Skin of body (tissue), 2 donors: ENCODE data around the gene MAP2. TPM values are rescaled to one million over a fixed set of nuclear protein-coding genes. Genes with fewer than 3 reads are reported as not detected.
"Not testable (repeated sequence)": the region's sequence is repeated elsewhere in the genome, so short reads cannot be mapped to it uniquely, and the experiment has no call there.

Source experiments
- DNase-seq: peaks from one replicate; lab custom pipeline; 2025; lab: John Stamatoyannopoulos, UW
- total RNA-seq: library from RNA; depleted of rRNA; stranded (reverse); fragments of >200 nt; gene quantifications from one replicate; pipeline ENCODE4 v1.2.3, GENCODE V29; 2014

MAP2 gene
- total RNA-seq, 1 donor from 2014 or later = 14.4 TPM

DNA sequence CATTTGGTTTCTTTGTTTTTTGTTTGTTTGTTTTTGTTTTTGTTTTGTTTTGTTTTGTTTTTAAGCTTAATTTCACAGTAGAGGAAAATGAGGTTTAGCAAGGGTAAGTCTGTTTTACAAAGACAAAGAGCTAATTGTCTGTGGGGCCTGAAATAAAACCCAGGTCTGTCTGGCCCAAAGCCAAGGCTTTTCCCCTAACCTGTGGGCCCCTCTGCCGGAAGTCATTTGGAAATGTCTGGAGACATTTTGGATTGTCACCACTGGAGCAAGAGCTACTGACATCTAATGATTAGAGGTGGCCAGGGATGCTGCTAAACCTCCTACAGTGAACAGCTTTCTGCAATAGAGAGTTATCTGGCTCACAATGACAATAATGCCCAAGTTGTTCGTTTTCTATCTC is 167.2 kb downstream of the MAP2 start:
- DNase-seq = no peak

DNA sequence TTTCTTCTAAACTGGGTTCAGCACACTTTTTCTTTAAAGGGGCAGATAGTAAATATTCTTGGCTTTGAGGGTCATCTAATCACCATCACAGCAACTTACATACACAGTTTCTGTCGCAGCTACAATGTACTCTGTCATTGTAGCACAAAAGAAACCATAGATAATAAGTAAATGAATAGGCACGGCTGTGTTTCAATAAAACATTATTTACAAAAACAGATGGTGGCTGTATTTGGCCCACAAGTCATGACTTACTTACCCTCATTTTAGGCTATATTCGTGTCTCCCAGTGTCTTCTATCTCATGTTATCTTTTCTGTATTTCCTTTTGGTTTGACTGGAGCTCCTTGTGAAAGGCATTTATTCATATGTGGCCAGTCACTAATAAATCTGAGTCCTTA is 168.3 kb downstream of the MAP2 start:
- no peak for DNase-seq

DNA sequence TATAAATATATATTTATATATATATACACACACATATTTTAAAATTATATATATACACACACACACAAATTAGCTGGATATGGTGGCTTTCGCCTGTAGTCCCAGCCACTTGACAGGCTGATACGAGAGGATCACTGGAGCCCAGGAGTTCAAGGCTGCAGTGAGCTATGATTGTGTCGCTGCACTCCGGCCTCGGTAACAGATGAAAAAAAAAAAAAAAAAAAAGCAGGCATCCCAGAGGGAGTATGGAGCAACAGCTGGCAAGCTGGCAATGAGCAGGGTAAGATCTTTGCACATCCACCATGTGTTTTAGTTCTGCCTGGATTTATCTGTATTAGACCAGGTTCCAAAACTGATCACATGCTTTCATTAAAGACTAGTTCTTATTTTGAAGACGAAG is 170.1 kb downstream of the MAP2 start:
- no peak for DNase-seq

DNA sequence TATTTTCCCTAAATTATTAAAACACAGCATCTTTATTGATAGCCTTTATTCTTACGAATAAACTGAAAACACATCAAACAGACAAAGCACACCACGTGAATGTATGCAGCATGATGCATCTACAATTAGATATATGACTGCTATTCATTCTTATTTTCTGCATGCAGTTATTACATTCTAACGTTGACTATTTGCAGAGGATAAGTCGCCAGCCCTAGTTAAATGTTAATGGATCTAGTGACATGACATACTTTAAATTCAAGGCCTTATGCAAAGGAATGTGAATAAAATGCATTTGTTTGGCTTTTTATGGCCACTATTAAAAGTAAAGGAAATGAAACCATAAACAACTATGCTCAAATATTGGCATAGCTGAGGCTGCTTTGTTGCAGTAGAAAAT is 172.4 kb downstream of the MAP2 start:
- no peak for DNase-seq

DNA sequence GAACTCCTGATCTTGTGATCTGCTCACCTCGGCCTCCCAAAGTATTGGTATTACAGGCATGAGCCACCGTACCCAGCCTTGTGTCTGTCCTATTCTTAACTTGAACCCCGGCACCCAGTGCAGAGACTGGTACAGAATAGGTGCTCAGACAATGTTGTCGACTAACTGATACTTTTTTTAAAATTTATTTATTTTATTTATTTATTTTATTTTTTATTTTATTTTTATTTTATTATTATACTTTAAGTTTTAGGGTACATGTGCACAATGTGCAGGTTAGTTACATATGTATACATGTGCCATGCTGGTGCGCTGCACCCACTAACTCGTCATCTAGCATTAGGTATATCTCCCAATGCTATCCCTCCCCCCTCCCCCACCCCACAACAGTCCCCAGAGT is 174.4 kb downstream of the MAP2 start:
- not testable (repeated sequence) for DNase-seq

DNA sequence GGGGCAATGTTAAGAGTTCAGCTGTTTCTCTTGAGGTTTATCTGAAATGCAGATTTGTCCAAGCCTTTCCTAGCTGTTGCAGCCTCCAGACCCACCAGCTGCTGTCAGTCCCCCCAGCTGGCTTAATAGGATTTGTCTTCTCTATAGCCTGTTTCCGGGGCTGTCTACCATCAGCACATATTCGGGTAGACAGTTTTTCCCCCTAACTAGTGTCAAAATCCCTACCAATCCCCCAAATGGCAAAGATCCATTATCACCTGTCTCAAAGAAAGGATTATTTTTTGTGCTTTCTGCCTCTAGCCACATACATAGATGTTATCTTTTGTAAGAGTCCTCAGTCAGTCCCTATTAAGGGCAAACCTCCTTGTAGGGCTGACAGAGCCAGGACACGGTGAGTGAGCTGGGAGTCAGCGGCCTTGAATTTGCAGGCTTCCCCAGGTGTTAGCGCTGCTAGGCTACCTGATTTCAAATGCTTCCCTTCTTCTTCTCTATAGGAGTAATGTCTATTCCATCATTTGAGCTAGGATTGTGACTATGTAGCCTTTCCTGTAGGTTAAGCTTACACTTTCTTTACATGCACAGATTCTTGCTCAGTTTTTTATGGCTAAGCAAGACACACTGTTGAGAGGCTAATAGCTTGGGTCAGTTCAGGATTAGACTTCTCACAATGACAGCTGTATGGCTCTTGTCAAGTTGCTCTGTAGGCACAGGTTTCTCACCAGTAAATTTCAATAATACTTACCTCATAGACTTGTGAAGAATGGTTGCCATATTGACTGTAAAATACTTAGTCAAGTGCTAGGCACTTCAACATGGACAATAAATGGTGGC is 176.7 kb downstream of the MAP2 start:
- DNase-seq = no peak

DNA sequence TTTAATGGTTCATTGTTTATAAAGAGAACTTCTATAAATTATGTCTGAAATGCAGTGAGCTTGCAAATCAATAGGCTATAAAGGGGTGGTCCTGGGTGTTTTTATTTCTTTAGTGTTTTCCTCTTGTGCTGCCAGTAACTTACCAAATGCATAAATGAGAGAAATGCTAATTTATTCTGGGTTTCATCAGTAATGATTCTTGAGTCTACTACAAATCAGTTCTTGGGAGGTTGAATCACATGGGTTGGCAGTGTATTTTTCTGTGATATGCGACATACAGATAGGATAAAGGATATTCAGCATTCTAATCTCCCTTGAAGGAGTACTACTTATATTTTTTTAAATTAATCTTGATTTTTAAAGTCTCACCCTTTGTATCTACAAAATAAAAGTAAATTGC is 177.7 kb downstream of the MAP2 start:
- DNase-seq = no peak

DNA sequence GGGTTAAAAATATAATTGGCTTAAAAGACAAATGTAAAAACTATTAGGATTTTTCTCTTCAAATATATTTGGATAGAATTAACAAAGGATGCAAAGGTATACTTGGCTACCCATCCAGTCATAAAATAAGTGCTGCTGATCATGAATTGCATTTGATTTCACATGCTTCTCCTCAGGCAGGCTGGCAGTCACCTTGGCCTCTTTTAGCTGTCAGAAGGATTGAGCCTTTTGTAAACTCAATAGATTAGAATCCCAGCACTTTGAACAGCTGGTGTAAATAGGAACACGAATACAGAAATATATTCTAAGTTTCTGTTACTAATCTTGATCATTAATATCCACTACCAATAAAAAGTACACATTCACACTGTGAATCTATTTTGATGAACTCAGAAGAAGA is 178.4 kb downstream of the MAP2 start:
- DNase-seq = no peak

DNA sequence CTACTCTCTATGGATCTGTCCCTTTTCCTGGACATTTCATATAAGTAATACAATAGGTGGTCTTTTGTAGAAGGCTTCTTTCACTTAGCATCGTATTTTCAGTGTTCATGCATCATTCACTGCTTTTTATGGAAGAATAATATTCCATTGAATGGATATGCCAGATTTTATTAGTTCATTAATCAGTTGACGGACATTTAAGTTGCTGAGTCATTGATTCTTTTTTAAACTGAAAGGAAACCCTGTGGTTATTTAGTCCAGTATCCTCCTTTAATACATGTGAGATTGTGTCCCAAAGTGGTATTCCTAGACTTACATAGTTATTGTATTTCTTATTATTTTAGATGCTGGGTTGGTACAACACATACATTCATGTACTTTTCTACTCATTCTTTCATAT is 185.7 kb downstream of the MAP2 start:
- DNase-seq = no peak

DNA sequence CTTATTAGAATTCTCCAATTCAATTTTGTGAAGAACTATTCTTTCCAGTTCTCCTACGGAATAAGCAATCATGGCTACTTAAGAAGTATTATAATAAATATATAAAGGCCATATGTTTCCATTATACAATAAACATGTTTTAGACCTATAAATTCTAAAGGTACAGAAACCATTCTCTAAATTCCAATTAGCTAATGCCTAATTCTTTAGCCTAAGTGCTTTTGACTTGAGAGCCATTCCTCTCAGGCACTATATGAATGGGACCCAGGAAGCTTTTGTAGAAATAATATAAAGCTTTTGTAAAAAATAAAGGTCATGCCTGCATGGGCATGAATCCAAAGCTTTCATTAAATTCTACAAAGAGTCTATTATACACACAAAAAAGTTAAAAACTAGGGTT is 186.8 kb downstream of the MAP2 start:
- DNase-seq = no peak

DNA sequence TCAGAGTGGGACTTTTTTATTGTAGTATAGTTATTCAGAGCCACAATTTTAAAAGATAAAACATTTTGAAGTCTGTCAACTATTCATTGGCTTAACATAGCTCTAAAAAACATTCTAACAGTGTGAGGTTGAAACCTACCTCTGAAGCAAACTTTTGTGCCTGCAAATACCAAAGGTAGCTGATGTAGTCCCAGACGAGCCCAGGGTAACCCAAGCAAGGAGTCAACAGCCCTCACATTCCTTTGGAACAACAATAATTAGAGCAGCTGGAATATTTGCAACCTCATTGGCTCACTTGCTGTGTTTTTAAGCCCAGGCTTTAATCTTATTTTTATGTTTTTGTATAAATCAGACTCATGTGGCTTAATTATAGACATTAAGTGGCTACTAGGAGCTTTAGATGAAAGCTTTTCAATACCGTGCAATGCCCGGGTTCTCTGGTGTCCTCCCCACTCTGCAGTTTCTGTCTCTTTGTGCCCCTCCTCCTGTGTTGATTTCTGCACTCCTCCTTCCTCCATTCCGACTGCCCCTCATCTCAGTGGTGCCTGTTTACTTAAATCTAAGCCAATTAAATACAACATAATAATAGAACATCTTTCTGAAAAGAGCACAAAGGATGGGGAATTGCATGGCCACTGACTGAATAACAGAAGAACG is 189.9 kb downstream of the MAP2 start:
- DNase-seq = no peak

DNA sequence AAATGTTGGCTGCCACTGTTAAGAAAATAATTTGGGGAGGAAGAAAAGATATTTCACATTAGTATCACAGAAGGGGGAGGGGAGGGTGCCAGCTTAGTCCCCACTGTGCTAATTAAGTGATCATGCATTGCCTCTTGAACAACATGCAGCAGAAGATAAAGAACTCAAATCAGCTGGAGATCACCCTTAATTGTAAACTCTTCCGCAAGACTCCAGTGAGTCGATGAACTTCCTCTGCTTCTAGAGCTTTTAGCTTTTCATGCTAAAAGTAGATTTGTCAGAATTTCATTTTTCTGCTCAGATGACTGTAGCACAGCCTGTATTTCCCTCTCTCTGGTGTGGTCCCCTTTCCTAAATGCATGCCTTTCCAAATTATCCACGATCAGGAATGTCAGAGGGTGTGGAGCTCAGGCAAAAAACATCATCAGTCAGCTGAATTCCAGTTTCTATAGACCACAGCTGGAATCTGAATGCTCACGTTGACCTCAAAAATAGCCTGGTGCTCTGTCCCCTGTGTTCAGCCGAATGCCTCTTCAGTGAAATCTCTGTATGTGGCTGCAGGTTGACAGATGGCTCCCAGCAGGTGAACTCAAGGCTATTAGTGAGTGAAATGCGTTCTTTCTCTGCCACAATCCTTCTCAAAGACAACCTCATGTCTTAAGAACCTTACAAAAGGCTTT is 191.0 kb downstream of the MAP2 start:
- no peak for DNase-seq

DNA sequence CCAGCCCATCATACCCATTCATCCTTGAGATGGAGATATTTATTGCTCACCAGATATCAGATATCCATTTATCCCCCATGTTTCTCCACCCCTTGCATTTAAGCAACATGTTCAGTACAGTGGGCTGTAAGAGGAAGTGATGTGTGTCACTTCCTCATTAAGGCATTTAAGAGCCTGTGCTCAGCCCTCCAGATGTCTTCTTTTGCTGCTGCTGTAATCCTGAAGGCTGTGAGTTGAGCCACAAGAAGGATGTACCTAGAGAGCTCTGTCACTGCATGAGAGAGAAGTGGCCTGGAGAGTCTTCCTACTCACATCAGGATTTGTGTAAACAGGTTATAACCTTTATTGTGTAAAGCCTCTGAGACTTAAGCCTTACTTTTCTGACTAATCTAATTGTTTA is 195.9 kb downstream of the MAP2 start:
- no peak for DNase-seq

DNA sequence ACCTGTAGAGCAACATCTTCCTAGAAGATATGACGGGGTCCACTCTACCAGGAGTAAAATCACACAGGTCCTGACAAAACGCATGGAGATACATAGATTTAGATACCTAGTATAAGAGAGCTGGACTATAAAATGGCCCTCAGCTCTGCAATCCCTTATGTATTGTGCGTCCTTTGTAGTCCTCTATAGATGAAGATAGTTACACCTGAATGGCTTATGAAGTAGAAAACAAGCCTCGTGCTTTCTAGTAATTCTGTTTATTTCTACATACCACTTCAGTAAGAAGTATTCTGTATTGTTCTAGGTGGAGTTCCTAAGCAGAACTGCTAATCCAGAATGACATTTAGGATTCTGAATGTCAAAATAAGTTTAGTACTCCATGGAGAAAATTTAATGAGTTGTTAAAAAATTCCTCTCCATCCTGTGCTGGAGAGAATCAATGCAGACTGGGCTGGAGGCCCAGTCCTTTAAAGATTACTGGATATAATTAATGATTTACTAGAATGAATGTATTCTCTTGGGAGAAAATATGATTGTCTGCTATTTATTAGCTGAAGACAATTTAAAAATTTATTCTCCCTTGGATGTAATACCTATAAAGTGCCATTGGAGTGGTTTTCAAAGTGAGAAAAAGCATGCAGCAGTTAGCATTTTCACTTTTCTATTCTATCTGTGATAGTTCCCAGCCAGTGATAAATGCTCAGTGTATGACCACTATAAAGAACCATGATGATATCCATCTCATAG is 200.5 kb downstream of the MAP2 start:
- DNase-seq = no peak

DNA sequence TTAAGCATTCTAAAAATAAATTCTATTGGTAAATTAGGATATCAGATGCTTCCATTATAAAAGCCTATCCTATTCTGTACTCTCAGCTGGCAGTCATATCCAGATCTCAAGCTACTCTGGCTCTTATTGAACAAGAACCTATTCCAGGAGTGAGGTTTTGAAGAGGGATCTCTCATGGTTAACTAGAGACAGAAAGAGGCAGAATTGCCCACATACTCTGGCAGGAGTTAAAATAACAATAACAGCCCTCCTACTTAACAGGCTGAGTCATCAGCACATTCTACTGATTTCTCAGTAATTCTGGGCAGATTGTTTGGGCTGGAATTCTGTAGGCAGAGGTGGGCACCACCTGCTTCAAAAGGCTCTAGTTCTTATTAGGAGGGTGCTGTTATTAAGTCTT is 205.8 kb downstream of the MAP2 start:
- no peak for DNase-seq

DNA sequence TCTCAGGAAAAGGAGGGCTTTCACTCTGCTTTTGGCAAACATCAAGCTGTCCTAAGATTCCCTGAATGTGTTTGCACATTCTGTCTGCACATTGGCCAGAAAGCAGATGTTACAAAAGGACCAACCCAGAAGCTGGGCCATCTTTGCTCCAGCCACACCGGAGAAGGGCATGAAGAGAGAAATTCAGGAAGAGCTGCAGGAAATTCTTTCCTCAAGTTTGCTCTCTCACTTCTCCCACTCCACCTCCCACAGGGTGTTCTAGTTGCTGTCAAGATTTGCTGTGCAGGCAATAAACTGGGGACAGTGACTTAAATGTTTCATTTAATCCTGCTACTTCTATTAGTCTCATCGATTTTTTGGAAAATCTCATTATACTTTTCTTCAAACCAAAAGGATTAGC is 210.1 kb downstream of the MAP2 start:
- DNase-seq = no peak

DNA sequence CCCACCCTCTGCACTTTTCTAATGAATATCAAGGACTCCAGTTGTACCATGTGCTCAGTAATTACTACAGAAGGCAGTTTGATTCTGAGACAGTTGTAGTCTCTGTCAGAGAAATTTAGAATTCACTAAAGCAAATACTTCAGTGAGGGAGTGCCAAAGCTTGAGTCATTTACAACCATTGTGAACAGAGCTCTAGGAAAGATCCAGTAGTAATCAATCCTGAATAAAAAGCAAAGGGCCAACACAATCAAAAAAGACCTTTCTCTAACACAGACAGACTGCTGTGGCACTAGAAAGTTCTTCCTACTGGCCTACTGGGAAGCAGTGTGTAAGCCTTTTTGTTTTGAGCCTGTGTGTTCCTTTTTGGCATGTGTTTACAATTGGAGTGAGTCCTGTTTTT is 212.2 kb downstream of the MAP2 start:
- DNase-seq = no peak

DNA sequence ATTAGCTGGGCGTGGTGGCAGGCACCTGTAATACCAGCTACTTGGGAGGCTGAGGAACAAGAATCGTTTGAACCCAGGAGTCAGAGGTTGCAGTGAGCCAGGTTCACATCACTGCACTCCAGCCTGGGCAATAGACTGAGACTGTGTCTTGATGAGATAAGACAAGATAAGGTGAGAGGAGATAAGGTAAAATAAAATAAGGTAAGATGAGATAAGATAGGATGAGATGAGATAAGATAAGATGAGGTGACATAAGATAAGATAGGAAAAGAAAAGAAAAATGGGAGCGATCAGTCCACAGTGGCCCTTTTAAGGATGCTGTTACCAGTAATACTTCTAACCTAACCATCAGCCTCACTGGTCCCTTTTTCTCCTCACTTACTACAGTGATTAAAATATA is 213.4 kb downstream of the MAP2 start:
- DNase-seq = no peak

DNA sequence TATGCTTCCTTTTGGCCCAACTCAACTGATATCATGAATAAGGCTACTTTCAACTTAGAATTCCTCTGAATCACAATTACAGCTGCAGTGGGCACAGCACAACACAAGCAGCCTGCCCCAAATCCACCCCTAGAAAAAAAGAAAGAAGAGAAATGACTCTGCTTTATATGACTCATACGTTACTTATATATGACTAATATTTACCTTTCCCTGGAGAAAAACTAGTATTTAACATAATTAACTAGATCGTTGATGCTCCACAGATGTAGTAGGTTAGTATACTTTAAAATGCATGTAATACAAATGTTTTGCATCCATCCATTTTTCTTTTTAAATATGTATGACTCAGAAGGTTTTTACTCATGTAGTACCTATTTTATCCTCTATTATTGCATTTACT is 214.5 kb downstream of the MAP2 start:
- DNase-seq = no peak

DNA sequence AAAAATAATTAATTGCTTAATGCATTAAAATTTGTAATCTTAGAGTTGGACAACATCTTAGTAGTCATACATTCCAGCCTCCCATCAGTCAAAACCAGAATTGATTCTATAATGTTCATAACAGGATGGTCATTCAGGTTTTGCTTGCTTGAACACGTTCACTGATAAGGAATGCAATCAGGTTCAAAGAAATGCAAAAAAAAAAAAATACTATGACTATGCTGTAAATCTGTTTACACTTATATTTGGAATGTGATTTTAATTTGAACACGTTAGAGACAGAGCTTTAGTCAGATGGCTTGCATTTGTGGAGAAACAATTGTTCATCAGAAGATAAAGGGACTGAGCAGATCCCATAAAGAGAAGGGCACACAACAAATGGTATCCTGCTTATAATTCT is 216.5 kb downstream of the MAP2 start:
- DNase-seq = no peak

DNA sequence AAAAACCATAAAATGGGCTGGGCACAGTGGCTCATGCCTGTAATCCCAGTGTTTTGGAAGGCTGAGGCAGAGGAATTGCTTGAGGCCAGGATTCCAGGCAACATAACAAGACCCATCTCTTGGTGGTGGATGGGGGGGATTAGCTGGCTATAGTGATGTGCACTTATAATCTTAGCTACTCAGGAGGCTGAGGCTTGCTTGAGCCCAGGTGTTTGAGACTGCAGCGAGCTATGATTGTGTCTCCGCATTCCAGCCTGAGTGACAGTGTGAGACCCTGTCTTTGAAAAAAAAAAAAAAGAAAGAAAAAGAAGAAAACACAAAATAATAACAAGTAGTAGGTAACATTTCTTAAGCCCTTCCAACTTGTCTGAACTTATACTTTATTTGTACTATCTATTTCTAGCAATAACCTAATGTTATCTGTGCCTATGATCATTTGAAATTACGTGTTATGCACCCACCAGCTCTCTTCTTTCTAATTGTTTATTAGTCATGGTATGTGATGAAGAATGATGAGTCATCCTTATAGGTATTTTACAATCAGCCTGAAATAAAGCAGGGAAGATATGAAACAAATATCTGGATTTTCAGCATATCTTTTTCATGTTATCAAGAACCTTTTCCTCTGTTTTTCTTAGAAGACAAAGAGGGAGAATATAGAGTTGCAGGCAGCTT is 218.4 kb downstream of the MAP2 start:
- no peak for DNase-seq
